GM12872 (cell line): Measurements from ENCODE around the gene CACYBP.

Experiments
- CTCF ChIP-seq: IDR thresholded peaks from 3 replicates; pipeline ENCODE4 v1.5.1; 2011; ENCODE audit warnings: low read depth, mild to moderate bottlenecking, low read length, moderate library complexity; ENCODE audit not compliant: insufficient read depth

The CACYBP gene

GRCh38 chr1:175037416-175037815, 37.7 kb downstream of the CACYBP start:
- TF ChIP-seq CTCF, result no peak

GRCh38 chr1:175040324-175040879, 40.7 kb downstream of the CACYBP start:
- no peak for TF ChIP-seq CTCF

- TF ChIP-seq CTCF, result no peak
These were observed 42.9 kb downstream of the CACYBP start for GRCh38 chr1:175042650-175043049.

GRCh38 chr1:175043824-175044223, 44.1 kb downstream of the CACYBP start:
- TF ChIP-seq CTCF, result no peak

- no peak for TF ChIP-seq CTCF
These were observed 45.4 kb downstream of the CACYBP start for GRCh38 chr1:175045097-175045496.

- no peak for TF ChIP-seq CTCF
These were observed 45.8 kb downstream of the CACYBP start for GRCh38 chr1:175045519-175045918.

GRCh38 chr1:175050992-175051391, 51.2 kb downstream of the CACYBP start:
- no peak for TF ChIP-seq CTCF
